H9 (cell line): Measurements from ENCODE around the gene GYG1. TPM values are rescaled to one million over a fixed set of nuclear protein-coding genes. Genes with fewer than 3 reads are reported as not detected.

Experiments used
- DNase-seq: peaks from one replicate; pipeline ENCODE4 v3.0.0-alpha.2; 2017
- H2AFZ ChIP-seq: one replicate; pipeline ENCODE4 v1.6.1; 2013; ENCODE audit warnings: mild to moderate bottlenecking, low read length, control low read depth, moderate library complexity
- H2AK5ac ChIP-seq: 2 replicates; pipeline ENCODE4 v1.6.1; 2013; ENCODE audit warnings: low read length, control low read depth, mixed read lengths; ENCODE audit not compliant: insufficient read length
- H2BK120ac ChIP-seq: one replicate; pipeline ENCODE4 v1.6.1; 2013; ENCODE audit warnings: low read depth, mild to moderate bottlenecking, low read length, control low read depth, inconsistent platforms; ENCODE audit not compliant: poor library complexity, severe bottlenecking
- H2BK12ac ChIP-seq: 2 replicates; pipeline ENCODE4 v1.6.1; 2013; ENCODE audit warnings: low read length, control low read depth, mixed read lengths, low read depth; ENCODE audit not compliant: insufficient read length
- H2BK15ac ChIP-seq: 2 replicates; pipeline ENCODE4 v1.6.1; 2013; ENCODE audit warnings: low read depth, low read length, control low read depth
- H2BK20ac ChIP-seq: one replicate; pipeline ENCODE4 v1.6.1; 2013; ENCODE audit warnings: low read depth, mild to moderate bottlenecking, low read length, control low read depth, inconsistent platforms; ENCODE audit not compliant: poor library complexity, severe bottlenecking
- H2BK5ac ChIP-seq: 2 replicates; pipeline ENCODE4 v1.6.1; 2013; ENCODE audit warnings: low read length, control low read depth, mixed read lengths; ENCODE audit not compliant: insufficient read length
- H3K14ac ChIP-seq: 2 replicates; pipeline ENCODE4 v1.6.1; 2013; ENCODE audit warnings: low read length, control low read depth; ENCODE audit not compliant: insufficient read depth
- H3K18ac ChIP-seq: 2 replicates; pipeline ENCODE4 v1.6.1; 2013; ENCODE audit warnings: low read depth, mild to moderate bottlenecking, mixed read lengths, low read length, control low read depth; ENCODE audit not compliant: insufficient read length
- H3K23ac ChIP-seq: 2 replicates; pipeline ENCODE4 v1.6.1; 2013; ENCODE audit warnings: low read length, control low read depth, mixed read lengths, low read depth; ENCODE audit not compliant: insufficient read length
- H3K23me2 ChIP-seq: 2 replicates; pipeline ENCODE4 v1.6.1; 2013; ENCODE audit warnings: low read depth, mild to moderate bottlenecking, mixed read lengths, low read length, control low read depth; ENCODE audit not compliant: insufficient read length, poor library complexity, severe bottlenecking
- H3K27ac ChIP-seq: 2 replicates; pipeline ENCODE4 v1.5.1; 2013; ENCODE audit warnings: low read length, control low read depth, mixed read lengths, low read depth; ENCODE audit not compliant: insufficient read length
- H3K27me3 ChIP-seq: 2 replicates; pipeline ENCODE4 v1.6.1; 2013; ENCODE audit warnings: low read length, control low read depth, inconsistent platforms; ENCODE audit not compliant: insufficient read depth
- H3K4ac ChIP-seq: 2 replicates; pipeline ENCODE4 v1.6.1; 2013; ENCODE audit warnings: low read depth, mild to moderate bottlenecking, control low read depth, inconsistent platforms, low read length, moderate library complexity
- H3K4me1 ChIP-seq: 2 replicates; pipeline ENCODE4 v1.6.1; 2013; ENCODE audit warnings: low read length, control low read depth, inconsistent platforms; ENCODE audit not compliant: insufficient read depth
- H3K4me2 ChIP-seq: 2 replicates; pipeline ENCODE4 v1.6.1; 2013; ENCODE audit warnings: low read length, control low read depth, mixed read lengths; ENCODE audit not compliant: insufficient read length, insufficient read depth
- H3K56ac ChIP-seq: 2 replicates; pipeline ENCODE4 v1.6.1; 2013; ENCODE audit warnings: low read depth, mild to moderate bottlenecking, mixed read lengths, low read length, control low read depth; ENCODE audit not compliant: insufficient read length
- H3K79me1 ChIP-seq: 2 replicates; pipeline ENCODE4 v1.6.1; 2013; ENCODE audit warnings: low read depth, mild to moderate bottlenecking, moderate library complexity, low read length, control low read depth, inconsistent platforms; ENCODE audit not compliant: insufficient read depth, poor library complexity, severe bottlenecking
- H3K79me2 ChIP-seq: 2 replicates; pipeline ENCODE4 v1.6.1; 2013; ENCODE audit warnings: low read length, control low read depth, inconsistent platforms; ENCODE audit not compliant: insufficient read depth
- H3K9ac ChIP-seq: 2 replicates; pipeline ENCODE4 v1.6.1; 2013; ENCODE audit warnings: low read length, control low read depth, mixed read lengths; ENCODE audit not compliant: insufficient read length; ENCODE audit errors: extremely low read depth
- H3K9me3 ChIP-seq: one replicate; pipeline ENCODE4 v1.6.1; 2013; ENCODE audit warnings: low read depth, low read length, inconsistent platforms; ENCODE audit not compliant: control insufficient read depth
- H3T11ph ChIP-seq: one replicate; pipeline ENCODE4 v1.6.1; 2013; ENCODE audit warnings: mild to moderate bottlenecking, low read length, control low read depth, inconsistent platforms
- H4K20me1 ChIP-seq: one replicate; pipeline ENCODE4 v1.6.1; 2013; ENCODE audit not compliant: control insufficient read depth, insufficient read length, insufficient read depth
- H4K5ac ChIP-seq: 2 replicates; pipeline ENCODE4 v1.6.1; 2013; ENCODE audit warnings: low read depth, mild to moderate bottlenecking, mixed read lengths, low read length, control low read depth; ENCODE audit not compliant: insufficient read length
- H4K8ac ChIP-seq: replicated peaks from 2 replicates; pipeline ENCODE4 v1.6.1; 2013; ENCODE audit warnings: low read length, control low read depth, mixed read lengths, low read depth; ENCODE audit not compliant: insufficient read length
- H4K91ac ChIP-seq: 2 replicates; pipeline ENCODE4 v1.6.1; 2013; ENCODE audit warnings: low read depth, mild to moderate bottlenecking, moderate library complexity, mixed read lengths, low read length, control low read depth; ENCODE audit not compliant: insufficient read length
- H3K27ac Mint-ChIP-seq, 3 experiments: 2 replicates in 2 of 3; 3 replicates in 1 of 3; pipeline ENCODE4 v1.8.0; 2020 to 2021; ENCODE audit warnings: mixed read lengths in 3 of 3, mild to moderate bottlenecking in 1 of 3, moderate library complexity in 1 of 3
- H3K27me3 Mint-ChIP-seq: 2 replicates; pipeline ENCODE4 v1.8.0; 2021; ENCODE audit warnings: low read depth, mild to moderate bottlenecking, moderate library complexity, mixed read lengths
- H3K36me3 Mint-ChIP-seq, 3 experiments: 2 replicates in 2 of 3; 3 replicates in 1 of 3; pipeline ENCODE4 v1.8.0; 2020 to 2021; ENCODE audit warnings: low read depth in 3 of 3, mixed read lengths in 3 of 3; ENCODE audit not compliant: insufficient read depth in 1 of 3
- H3K4me1 Mint-ChIP-seq, 2 experiments: 2 replicates each; pipeline ENCODE4 v1.8.0; 2020; ENCODE audit warnings: mixed read lengths in 2 of 2
- H3K4me3 Mint-ChIP-seq, 2 experiments: 2 replicates in 1 of 2; 3 replicates in 1 of 2; pipeline ENCODE4 v1.8.0; 2020 to 2021; ENCODE audit warnings: mild to moderate bottlenecking in 2 of 2, mixed read lengths in 2 of 2, moderate library complexity in 1 of 2
- H3K9me3 Mint-ChIP-seq, 2 experiments: 2 replicates in 1 of 2; 3 replicates in 1 of 2; pipeline ENCODE4 v1.8.0; 2020; ENCODE audit warnings: mild to moderate bottlenecking in 2 of 2, mixed read lengths in 2 of 2, moderate library complexity in 1 of 2
- CTCF ChIP-seq: fragments of 200-600 bp; sonication (generic); conservative IDR thresholded peaks from 3 replicates; pipeline ENCODE4 v1.8.0; 2021; ENCODE audit warnings: antibody characterized with exemption, mild to moderate bottlenecking
- WGBS: extraction: QIAGEN DNeasy Blood & Tissue Kit; methylation state at CpG from one replicate; pipeline ENCODE4 v1.1.7; 2013; ENCODE audit warnings: missing lambda C conversion rate, low lambda C conversion rate, mixed read lengths; ENCODE audit not compliant: insufficient read length; ENCODE audit errors: extremely low coverage; 5-methylcytosine and 5-hydroxymethylcytosine counted together
- total RNA-seq: library from RNA; stranded (reverse); gene quantifications from 2 replicates; pipeline ENCODE4 v1.2.1, GENCODE V29; 2021

GYG1 gene
- total RNA-seq, 1 experiment from 2014 or later, result 31.5 TPM

GRCh38 chr3:148957586-148957985 is 33.8 kb upstream of the GYG1 start:
- peak; percentile 77 for TF ChIP-seq CTCF
- H3K79me2 ChIP-seq, result no peaks in the 10 kb centered on the region
- H3K4me3 Mint-ChIP-seq, result no peak overlapping the region
- no peak overlapping the region for H3K9ac ChIP-seq
- no peak overlapping the region for H2BK120ac ChIP-seq
- H4K91ac ChIP-seq, result no peak overlapping the region
- H3K27me3 ChIP-seq, result no peaks in the 10 kb centered on the region
- H3K27ac ChIP-seq, result no peak overlapping the region
- H3K9me3 ChIP-seq, result no peaks in the 10 kb centered on the region
- H3K4me2 ChIP-seq, result no peak overlapping the region
- H3K14ac ChIP-seq, result no peak overlapping the region
- H3K56ac ChIP-seq, result no peak overlapping the region
- no peak overlapping the region for H3T11ph ChIP-seq
- no CpG with 5 or more reads among the region's 2 CpGs for WGBS
- H3K27me3 Mint-ChIP-seq, result no peaks in the 10 kb centered on the region
- peak; percentile 79 for DNase-seq
- no peaks in the 10 kb centered on the region; a peak in 1 of 7 replicates for H3K36me3 Mint-ChIP-seq
- H2BK15ac ChIP-seq, result no peak overlapping the region
- H3K4me1 ChIP-seq, result no peaks in the 10 kb centered on the region
- H2AFZ ChIP-seq, result no peak overlapping the region
- H2AK5ac ChIP-seq, result no peak overlapping the region
- no peak overlapping the region for H2BK5ac ChIP-seq
- no peaks in the 10 kb centered on the region for H3K9me3 Mint-ChIP-seq
- H3K79me1 ChIP-seq, result no peaks in the 10 kb centered on the region
- peak overlapping the region in 1 of 3 experiments; percentile 58; a peak in 1 of 7 replicates for H3K27ac Mint-ChIP-seq
- no peak overlapping the region for H2BK12ac ChIP-seq
- H4K20me1 ChIP-seq, result no peaks in the 10 kb centered on the region
- no peak overlapping the region for H3K23ac ChIP-seq
- H2BK20ac ChIP-seq, result no peak overlapping the region
- H3K4ac ChIP-seq, result no peak overlapping the region
- no peaks in the 10 kb centered on the region for H3K23me2 ChIP-seq
- peaks cover 20 to 33% of the 10 kb centered on the region in 2 experiments for H3K4me1 Mint-ChIP-seq
- H3K18ac ChIP-seq, result no peak overlapping the region
- H4K5ac ChIP-seq, result no peak overlapping the region
- no peak overlapping the region for H4K8ac ChIP-seq
